NCI-H82 treated with DMSO at 0.1 percent for 48 hours (cell line): Measurements from ENCODE around the gene RIMBP3C.
"Not testable (repeated sequence)": the region's sequence is repeated elsewhere in the genome, so short reads cannot be mapped to it uniquely, and the experiment has no call there.

Source experiments
- DNase-seq: peaks from one replicate; lab custom pipeline; 2025; ENCODE audit not compliant: unreplicated experiment; lab: John Stamatoyannopoulos, UW

RIMBP3C gene

DNA sequence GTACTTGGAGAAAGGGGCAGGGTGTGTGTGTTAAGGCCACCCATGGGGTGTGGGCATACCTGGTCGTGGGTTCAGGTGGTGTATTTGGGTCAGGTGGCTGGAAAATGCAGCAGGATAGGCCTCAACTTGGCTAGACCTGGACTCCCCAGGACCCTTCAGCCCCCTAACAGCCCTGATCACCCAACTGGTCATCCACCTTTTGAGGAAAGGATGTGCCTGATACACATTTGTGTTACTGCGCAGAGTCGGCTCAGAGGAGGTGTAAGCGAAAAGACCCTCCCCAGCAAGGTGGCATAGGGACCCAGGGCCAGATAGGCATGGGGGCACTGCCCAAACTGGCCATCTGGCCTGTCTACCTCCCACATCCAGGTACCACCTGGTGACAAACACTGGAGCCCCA is at the start of gene RIMBP3C:
RIMBP3C (minus strand) TSS at position 101 of the 400 bp plus-strand sequence. CDS start 485 bp downstream, outside the sequence.
- DNase-seq: not testable (repeated sequence)

DNA sequence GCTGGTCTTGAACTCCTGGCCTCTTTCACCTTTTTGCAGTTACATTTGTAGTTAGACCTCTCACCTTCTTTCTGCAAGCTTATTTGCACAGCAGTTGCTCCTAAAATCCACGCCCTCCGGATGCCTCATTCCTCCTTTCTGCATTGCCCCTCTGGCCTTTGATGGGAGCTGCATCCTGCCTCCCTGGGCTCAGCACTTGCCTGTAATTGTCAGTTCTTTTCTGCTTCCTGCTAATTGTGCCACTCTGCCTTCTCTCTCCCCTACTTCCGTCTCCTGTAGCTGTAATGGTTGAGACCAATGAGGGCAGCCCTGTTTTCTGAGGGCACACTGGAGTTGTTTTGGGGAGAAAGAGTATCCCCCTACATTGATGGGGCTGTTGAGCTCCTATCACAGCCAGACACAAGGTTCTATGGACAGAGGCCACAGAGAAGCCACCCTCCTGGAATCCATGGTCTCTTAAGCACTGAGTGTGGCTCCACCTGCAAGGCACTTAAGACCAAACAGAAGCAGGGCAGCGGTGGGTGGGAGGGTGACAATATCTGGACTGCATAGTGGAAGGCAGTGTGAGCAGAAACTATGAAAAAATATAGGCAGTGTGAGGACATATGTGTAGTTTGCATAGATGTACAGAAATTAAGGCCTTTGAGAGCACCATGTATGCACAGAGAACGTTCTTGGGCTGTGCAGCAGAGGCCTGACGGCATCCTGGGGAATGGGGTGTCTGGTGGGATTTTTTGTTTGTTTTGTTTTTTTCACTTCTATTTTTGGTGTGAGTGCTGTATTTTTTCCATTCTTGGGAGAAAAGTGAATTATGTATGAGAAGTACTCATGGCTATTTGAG is 48.0 kb upstream of the RIMBP3C start:
- no peak for DNase-seq

GRCh38 chr22:21598302-21598701 is 47.0 kb upstream of the RIMBP3C start:
- no peak for DNase-seq

DNA sequence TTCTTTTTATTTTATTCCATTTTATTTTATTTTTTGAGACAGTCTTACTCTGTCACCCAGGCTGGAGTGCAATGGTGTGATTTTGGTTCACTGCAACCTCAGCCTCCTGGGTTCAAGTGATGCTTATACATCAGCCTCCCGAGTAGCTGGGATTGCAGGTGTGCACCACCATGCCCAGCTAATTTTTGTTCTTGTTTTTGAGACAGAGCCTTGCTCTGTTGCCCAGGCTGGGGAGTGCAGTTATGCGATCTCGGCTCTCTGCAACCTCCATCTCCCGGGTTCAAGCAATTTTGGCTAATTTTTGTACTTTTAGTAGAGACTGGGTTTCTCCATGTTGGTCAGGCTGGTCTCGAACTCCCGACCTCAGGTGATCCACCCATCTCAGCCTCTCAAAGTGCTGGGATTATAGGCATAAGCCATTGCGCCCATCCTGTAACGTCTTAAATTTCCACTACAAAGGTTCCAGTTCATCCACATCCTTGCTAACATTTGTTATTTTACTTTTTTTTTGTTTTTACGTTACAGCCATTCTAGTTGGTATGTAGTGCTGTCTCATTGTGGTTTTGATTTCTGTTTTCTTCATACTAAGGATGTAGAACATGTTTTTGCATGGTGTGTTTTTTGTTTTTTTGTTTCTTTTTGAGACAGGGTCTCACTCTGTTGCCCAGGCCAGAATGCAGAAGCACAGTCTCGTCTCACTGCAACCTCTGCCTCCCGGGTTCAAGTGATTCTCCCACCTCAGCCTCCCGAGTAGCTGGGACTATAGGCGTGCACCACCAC is 45.3 kb upstream of the RIMBP3C start:
- not testable (repeated sequence) for DNase-seq

DNA sequence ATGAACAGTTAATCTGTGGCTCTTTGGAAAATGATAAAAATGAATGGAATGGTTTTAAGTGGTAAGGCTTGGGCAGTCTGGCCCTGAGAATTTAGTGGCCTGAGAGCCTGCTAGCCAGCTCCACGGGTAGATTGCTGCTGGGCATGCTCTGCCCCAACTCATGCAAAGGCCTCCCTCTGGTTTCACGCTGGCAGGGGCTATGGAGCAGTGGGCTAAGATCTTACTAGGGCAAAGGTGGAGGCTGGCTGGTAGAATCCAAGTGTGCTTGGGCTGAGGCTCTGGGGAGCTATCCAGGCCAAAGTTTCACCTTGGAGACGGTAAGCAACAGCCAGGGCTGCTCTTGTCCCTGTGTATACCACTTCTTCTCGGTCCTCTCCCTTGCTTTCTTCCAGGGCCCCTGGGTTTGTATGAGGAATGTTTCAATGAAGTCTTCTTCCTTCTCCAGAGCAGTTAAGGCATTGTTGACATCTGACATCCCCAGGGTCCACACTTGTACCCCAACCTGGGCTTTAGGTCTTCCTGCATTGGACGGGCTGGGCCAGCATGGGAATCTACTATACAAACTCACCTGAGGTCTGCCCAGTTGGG is 43.7 kb upstream of the RIMBP3C start:
- no peak for DNase-seq

DNA sequence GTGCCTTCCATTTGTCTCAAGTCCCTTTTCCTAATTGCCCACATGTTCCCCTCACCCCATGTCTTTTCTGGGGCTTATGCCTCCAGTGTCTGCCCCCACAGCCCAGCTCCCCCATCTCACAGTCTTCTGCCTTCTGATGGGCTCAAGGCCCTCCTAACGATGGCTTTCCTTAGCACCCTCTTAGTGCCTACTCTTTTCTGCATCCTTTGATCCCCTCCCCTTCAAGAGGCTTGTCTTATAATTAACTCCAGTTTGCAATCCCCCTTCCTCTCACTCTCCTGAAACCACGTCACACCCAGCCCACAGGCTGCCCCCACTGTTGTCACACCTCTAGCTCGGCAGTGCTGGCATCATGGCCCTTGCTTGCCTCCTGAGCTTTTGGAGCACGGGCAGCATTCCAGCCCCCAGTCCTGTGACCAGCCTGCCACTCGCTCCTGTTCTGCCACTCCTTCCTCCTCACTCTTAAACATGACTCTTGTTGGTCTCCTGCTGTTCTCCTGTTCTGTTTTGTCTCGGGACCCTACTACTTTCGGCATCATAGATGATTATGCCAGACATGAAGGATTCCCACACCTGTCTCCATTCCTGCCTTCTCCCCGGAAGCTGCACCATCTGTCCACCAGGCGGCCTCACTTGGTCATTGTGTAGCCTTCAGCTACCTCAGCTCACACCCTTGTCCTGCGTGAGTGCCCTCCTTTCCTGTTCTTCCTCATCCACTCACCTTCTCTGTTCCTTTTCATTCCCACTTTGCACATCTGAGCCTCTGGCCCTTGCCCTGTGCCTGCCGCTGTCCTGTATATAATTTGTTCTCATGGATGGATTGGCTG is 42.4 kb upstream of the RIMBP3C start:
- no peak for DNase-seq

DNA sequence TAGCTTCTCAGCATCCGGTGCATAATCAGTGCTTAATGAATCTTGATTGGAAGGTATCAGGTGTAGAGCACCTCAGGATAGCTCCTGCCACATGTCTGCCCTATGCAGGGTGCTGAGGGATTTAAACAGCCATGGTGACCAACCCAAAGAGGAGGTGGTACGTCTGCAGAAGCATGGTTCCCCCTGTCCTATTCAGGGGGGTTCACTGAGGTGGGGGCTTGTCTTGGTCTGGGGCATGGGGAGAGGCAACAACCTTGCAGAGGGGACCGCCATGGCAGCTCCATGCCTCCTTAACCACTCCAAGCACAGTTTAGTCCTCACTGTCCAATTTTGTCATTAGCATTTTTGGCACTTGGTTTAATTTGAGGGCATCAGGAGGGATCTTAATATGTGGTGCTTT is 41.2 kb upstream of the RIMBP3C start:
- DNase-seq: no peak

DNA sequence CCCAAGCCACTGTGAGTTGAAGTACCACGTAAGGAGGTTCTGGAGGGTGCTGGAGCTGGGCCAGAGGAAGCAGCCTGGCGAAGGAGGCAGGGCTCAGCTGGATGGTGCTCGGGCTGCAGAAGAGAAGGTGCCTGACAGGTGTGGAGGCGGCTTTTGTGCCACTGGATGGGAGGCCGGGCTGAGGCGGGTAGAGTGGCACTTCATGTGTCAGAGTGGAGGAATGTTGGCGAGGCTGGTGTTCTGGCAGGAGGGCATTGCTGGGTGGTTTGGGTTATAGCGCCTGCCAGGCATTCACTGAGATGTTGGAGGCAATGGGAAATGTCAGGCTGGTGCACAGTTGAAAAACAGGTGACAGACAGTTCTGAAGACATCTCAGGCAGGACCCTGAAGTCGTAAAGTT is 40.4 kb upstream of the RIMBP3C start:
- DNase-seq: no peak

DNA sequence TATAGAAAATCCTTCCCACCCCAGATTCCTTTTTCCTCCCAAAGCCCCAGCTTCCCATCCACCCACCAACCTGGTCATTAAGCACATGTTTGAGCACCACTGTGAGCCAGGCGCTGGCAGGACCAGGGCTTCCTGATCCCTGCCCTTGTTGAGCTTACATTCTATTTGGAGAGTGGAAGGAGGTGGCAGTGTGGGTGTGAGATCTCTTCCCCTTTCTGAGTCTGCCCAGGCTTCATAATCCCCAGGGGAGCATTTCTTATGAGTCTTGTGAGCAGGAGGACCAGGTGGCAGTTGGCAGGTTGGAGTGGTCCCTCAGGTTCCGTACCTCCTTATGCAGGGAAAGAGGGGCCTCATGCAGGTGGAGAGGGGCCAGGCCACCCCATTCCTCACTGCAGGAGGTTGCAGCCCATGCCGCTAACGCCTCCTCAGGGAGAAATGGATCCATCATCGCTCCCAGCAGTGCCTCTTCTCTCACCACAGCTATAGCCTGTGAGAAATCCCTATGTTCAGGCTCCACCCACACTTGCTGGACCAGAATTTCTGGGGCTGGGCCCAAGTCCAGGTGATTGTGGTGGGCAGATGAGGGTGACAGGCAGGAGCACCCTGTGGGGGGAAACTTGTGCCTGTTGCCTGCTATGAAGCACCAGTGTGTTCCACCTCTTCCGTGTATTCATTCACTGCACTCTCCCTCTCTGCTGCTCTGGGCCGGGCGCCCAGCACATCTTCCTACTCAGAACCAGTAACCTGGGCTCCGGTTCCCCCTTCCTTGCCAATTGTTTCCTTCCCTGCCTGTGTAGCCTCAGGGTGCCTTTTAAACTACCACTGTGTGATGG is 39.8 kb upstream of the RIMBP3C start:
- DNase-seq: no peak

GRCh38 chr22:21589396-21589795 is 38.1 kb upstream of the RIMBP3C start:
- no peak for DNase-seq

GRCh38 chr22:21587803-21588611 is 36.7 kb upstream of the RIMBP3C start:
- DNase-seq: no peak

DNA sequence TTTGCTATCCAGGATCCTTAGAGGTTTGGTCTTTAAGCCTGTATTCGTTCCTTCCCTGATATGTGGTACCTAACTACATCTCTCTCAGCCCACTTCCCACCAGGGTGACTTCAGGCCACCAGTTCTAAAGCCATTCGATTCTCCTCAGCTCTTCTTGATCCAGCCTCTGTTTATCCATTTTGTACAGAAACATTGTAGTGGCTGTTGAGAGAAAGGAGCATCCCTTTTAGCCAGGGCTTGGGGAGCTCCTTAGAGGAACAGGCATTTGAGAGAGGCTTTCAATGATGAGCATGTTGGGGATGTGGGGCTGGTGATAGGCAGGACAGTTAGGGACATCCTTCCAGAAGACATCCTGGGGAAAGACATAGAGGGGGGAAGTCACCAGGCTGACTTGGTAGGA is 34.1 kb upstream of the RIMBP3C start:
- DNase-seq: no peak

- no peak for DNase-seq
These were observed 31.8 kb upstream of the RIMBP3C start for GRCh38 chr22:21582801-21583740.

DNA sequence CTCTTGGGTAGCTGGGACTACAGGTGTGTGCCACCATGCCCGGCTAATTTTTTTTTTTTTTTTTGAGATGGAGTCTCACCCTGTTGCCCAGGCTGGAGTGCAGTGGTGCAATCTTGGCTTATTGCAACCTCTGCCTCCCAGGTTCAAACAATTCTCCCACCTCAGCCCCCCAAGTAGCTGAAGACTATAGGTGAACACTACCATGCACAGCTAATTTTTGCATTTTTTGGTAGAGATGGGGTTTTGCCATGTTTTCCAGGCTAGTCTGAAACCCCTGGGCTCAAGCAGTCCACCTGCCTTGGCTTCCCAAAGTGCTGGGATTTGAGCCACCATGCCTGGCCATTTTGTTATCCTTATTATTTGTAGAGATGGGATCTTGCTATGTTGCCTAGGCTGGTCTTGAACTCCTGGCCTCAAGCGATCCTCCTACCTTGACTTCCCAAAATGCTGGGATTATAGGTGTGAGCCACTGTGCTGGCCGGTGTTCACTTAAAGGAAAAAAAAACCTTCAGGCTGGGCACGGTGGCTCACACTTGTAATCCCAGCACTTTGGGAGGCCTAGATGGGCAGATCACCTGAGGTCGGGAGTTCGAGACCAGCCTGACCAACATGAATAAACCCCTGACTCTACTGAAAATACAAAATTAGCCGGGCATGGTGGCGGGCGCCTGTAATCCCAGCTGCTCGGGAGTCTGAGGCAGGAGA is 29.9 kb upstream of the RIMBP3C start:
- not testable (repeated sequence) for DNase-seq

- DNase-seq: not testable (repeated sequence)
These were observed 29.4 kb upstream of the RIMBP3C start for GRCh38 chr22:21580623-21581007.

DNA sequence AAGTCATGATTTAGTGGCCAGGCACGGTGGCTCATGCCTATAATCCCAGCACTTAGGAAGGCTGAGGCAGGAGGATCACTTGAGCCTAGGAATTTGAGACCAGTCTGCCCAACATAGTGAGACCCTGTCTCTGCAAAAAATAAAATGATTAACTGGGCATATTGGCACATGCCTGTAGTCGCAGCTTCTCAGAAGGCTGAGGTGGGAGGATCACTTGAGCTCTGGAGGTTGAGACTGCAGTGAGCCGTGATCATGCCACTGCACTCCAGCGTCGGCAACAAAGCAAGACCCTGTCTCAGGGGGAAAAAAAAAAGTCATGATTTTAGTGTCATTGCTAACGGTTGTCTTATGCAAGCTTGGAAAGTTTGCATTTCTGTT is 28.2 kb upstream of the RIMBP3C start:
- DNase-seq: no peak

DNA sequence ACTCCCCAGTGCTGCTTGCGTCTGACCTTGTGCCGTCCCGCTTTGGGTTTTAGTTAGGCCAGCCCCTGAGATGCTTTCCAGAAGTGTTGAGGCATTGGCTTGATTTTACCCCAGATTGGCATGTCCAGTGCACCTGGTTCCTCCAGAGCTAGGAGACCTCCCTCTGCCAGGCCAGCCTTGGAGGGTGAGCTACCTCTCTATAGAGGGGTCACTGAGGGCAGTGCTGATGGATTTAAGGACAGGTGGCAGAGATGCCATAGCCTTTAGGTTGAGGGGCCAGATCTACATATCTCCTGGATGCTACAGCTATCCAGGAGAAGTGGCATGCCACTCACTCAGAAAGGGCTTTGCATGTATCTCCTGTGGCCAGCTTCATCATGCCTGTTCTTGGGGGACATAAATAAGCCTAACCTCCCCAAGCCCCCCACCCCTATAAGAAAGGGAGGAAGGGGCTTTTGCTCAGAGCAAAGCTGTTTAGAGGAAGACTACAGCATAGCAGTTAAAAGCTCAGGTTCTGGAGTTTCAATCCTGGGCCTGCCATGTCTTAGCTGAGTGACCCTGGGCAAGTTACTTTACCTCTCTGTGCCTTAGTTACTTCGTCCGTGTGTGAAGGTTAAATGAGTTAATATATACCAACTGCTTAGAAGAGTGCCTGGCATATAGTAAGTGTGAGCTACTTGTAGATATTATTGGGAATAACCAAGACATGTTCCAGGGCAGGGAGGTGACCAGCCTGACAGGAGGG is 22.7 kb upstream of the RIMBP3C start:
- DNase-seq: no peak
